ENCODE measurements around the gene SETDB1. TPM values are rescaled to one million over a fixed set of nuclear protein-coding genes. Genes with fewer than 3 reads are reported as not detected.

Gene SETDB1
- polyA plus RNA-seq, 1 of the 3 experiments (the other 2 are of a cell fraction) = 29.9 TPM

DNA sequence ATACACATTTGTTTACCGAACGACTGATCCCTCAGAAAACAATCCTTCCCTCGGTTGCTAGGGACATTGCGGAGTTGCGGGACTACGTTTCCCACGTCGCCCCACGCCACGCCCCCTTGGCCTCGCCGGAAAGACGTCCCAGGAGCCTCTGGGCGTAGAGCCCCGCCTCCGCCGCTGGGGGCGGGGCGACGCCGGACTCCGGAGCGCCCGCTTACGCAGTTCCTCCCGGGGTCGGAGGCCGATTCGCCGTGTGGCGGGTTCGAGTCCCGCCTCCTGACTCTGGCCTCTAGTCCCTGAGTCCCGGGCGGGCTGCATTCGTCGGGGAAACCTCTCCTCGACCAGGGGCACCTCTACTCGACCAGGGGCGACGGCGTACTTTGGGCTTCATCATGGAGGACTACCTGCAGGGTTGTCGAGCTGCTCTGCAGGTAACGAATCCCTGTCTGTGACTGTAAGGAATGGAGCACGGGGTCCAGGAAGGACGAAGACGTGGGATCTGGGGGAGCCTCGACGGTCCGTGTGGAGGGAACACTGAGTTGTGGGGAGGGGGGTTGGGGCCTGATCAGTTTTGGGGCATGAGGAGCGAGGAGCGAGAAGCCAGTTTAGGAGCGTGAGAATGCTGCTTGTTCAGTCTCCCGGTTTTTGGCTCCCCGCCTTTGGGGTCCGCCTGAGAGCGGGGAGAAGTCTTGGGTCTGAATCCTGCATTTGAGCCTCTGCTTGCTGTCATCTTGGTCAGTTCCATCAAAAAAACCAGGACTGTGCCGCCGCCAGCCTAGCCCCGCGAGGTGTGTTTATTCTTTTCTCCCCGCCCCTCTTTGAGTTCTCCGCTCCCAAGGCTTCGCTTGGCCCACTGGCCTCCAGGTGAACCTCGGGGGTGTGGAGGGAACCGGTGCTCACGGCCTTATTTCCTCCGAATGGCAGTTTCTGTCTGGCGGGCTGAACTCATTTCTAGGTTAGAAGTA, 82.4 kb downstream of the SETDB1 start, which contains the start of gene PRUNE1:
Gene PRUNE1, plus strand, starts transcription at position 206 of the 962 bp plus-strand sequence. Its CDS starts 184 bp downstream, at position 390.
- H3K4me3 ChIP-seq (ENCODE audit: low read depth in 2 of 2, low read length in 1 of 2) = peak within 1 kb of the TSS; percentile 77 to 80
- peaks cover 0 to 3% of the 10 kb centered on the region in 2 experiments for H3K36me3 ChIP-seq (replicated peaks in 1 of 2; ENCODE audit: control insufficient read depth in 1 of 2, insufficient read depth in 2 of 2, low read length in 1 of 2)
- H4K20me1 ChIP-seq (ENCODE audit: insufficient read depth) = no peaks in the 10 kb centered on the region
- WGBS (ENCODE audit: low lambda C conversion rate) = 5% methylated on average over 34 of the region's 69 CpGs
- H3K4me1 ChIP-seq (ENCODE audit: control insufficient read depth in 1 of 2, insufficient read depth in 2 of 2, low read depth in 1 of 2, low read length in 1 of 2) = peaks cover 6 to 30% of the 10 kb centered on the region in 2 experiments; a peak in 2 of 4 replicates
- H3K9me3 ChIP-seq = no peaks in the 10 kb centered on the region
- POLR2A ChIA-PET = no interaction called here
- peak; percentile 97 for DNase-seq
- H3K4me2 ChIP-seq = peak within 1 kb of the TSS; percentile 91
- H3K9me2 ChIP-seq = no peaks in the 10 kb centered on the region
- H3K27ac ChIP-seq (ENCODE audit: low read depth in 2 of 2, low read length in 1 of 2) = peak within 1 kb of the TSS; percentile 79 to 86
- H3K27me3 ChIP-seq (ENCODE audit: insufficient read depth) = no peaks in the 10 kb centered on the region
- peak within 1 kb of the TSS; percentile 93 for H2AFZ ChIP-seq (ENCODE audit: low read depth)
- TF ChIP-seq FOXJ3 (CRISPR knock-in tag; IDR thresholded peaks at IDR 0.05) (peak; percentile 43; the same call in 1 of the 2 replicates), FOXM1 (IDR thresholded peaks at IDR 0.05; ENCODE audit: low read depth) (no peak), SIN3A (IDR thresholded peaks at IDR 0.05; ENCODE audit: borderline replicate concordance, low read depth, low read length) (peak; percentile 60; the same call in 1 of the 2 replicates), RCOR1 (IDR thresholded peaks at IDR 0.05; ENCODE audit: low read length) (peak; percentile 18; the same call in 1 of the 2 replicates), CHD2 (IDR thresholded peaks at IDR 0.05; ENCODE audit: low read length, partially characterized antibody) (peak; percentile 59), EZH2phosphoT487 (IDR thresholded peaks at IDR 0.05; ENCODE audit: borderline replicate concordance, low read depth) (no peak), RFX5 (IDR thresholded peaks at IDR 0.05; ENCODE audit: low read length) (peak; percentile 86), RXRA (IDR thresholded peaks at IDR 0.05; ENCODE audit: borderline replicate concordance, low read depth) (no peak; the same call in 1 of the 2 replicates), NRF1 (IDR thresholded peaks at IDR 0.05; ENCODE audit: low read depth, low read length) (peak; percentile 47), MXI1 (IDR thresholded peaks at IDR 0.05; ENCODE audit: low read depth, low read length) (peak; percentile 78), GABPA (IDR thresholded peaks at IDR 0.05; ENCODE audit: low read depth) (peak; percentile 77), YY1 (IDR thresholded peaks at IDR 0.05; ENCODE audit: low read depth) (0 out of 2 replicates have a peak, but pooled peaks have one; percentile 26), TAF1 (IDR thresholded peaks at IDR 0.05; ENCODE audit: borderline replicate concordance, low read depth, low read length) (peak; percentile 31; the same call in 1 of the 2 replicates), POLR2AphosphoS5 (IDR thresholded peaks at IDR 0.05; ENCODE audit: low read depth, low read length) (peak; percentile 37; the same call in 1 of the 2 replicates)
- TF ChIP-seq, protein P1, sequence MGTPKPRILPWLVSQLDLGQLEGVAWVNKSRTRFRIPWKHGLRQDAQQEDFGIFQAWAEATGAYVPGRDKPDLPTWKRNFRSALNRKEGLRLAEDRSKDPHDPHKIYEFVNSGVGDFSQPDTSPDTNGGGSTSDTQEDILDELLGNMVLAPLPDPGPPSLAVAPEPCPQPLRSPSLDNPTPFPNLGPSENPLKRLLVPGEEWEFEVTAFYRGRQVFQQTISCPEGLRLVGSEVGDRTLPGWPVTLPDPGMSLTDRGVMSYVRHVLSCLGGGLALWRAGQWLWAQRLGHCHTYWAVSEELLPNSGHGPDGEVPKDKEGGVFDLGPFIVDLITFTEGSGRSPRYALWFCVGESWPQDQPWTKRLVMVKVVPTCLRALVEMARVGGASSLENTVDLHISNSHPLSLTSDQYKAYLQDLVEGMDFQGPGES (IDR thresholded peaks at IDR 0.05; ENCODE audit: low read depth, low read length) = no peak
- TF ChIP-seq, protein P2, sequence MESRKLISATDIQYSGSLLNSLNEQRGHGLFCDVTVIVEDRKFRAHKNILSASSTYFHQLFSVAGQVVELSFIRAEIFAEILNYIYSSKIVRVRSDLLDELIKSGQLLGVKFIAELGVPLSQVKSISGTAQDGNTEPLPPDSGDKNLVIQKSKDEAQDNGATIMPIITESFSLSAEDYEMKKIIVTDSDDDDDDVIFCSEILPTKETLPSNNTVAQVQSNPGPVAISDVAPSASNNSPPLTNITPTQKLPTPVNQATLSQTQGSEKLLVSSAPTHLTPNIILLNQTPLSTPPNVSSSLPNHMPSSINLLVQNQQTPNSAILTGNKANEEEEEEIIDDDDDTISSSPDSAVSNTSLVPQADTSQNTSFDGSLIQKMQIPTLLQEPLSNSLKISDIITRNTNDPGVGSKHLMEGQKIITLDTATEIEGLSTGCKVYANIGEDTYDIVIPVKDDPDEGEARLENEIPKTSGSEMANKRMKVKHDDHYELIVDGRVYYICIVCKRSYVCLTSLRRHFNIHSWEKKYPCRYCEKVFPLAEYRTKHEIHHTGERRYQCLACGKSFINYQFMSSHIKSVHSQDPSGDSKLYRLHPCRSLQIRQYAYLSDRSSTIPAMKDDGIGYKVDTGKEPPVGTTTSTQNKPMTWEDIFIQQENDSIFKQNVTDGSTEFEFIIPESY (IDR thresholded peaks at IDR 0.05; ENCODE audit: borderline replicate concordance, low read depth) = no peak
- TF ChIP-seq, protein P3, sequence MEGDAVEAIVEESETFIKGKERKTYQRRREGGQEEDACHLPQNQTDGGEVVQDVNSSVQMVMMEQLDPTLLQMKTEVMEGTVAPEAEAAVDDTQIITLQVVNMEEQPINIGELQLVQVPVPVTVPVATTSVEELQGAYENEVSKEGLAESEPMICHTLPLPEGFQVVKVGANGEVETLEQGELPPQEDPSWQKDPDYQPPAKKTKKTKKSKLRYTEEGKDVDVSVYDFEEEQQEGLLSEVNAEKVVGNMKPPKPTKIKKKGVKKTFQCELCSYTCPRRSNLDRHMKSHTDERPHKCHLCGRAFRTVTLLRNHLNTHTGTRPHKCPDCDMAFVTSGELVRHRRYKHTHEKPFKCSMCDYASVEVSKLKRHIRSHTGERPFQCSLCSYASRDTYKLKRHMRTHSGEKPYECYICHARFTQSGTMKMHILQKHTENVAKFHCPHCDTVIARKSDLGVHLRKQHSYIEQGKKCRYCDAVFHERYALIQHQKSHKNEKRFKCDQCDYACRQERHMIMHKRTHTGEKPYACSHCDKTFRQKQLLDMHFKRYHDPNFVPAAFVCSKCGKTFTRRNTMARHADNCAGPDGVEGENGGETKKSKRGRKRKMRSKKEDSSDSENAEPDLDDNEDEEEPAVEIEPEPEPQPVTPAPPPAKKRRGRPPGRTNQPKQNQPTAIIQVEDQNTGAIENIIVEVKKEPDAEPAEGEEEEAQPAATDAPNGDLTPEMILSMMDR (IDR thresholded peaks at IDR 0.05) = no peak
- TF ChIP-seq, protein P4, sequence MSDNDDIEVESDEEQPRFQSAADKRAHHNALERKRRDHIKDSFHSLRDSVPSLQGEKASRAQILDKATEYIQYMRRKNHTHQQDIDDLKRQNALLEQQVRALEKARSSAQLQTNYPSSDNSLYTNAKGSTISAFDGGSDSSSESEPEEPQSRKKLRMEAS (IDR thresholded peaks at IDR 0.05; ENCODE audit: low read depth) = no peak; the same call in 1 of the 2 replicates
- peaks cover 15% of the 10 kb centered on the region for H3F3A ChIP-seq (replicated peaks; ENCODE audit: insufficient read depth)
- H3K79me2 ChIP-seq (ENCODE audit: insufficient read depth) = peaks cover 24% of the 10 kb centered on the region; the same call in 1 of the 2 replicates
- H3K9ac ChIP-seq = peak within 1 kb of the TSS; percentile 84
- CTCF ChIA-PET = interaction anchor here (2.3 kb wide), 1 partner anchor 16 kb away, joined by 7 read pairs; no protein-coding TSS in a partner anchor
